Ishikawa (cell line): Measurements from ENCODE around the gene DSPP.

Source experiments
- EGR1 ChIP-seq: IDR thresholded peaks from 2 replicates; pipeline ENCODE4 v1.6.1; 2012
- EP300 ChIP-seq: IDR thresholded peaks from 2 replicates; pipeline ENCODE4 v1.6.1; 2012; ENCODE audit warnings: borderline replicate concordance
- NFIC ChIP-seq: IDR thresholded peaks from 2 replicates; pipeline ENCODE4 v1.6.1; 2012
- TAF1 ChIP-seq: IDR thresholded peaks from 2 replicates; pipeline ENCODE4 v1.6.1; 2012; ENCODE audit warnings: low read depth, mild to moderate bottlenecking

- TF ChIP-seq NFIC = no peak
- no peak for TF ChIP-seq TAF1
- no peak for TF ChIP-seq EP300
- TF ChIP-seq EGR1 = no peak
Observed at GRCh38 chr4:87624698-87625097, 16.4 kb downstream of the DSPP start.
